H1 (cell line): ENCODE measurements around the gene MSL1. TPM values are rescaled to one million over a fixed set of nuclear protein-coding genes. Genes with fewer than 3 reads are reported as not detected.

ENCODE experiments used
- CTCF ChIA-PET: fragments of 300-600 bp; sonication (Branson Sonifier 250); formaldehyde crosslinking; loops from one replicate; lab custom pipeline; 2021; ENCODE audit not compliant: partially characterized antibody; lab: Charles Lee
- POLR2A ChIA-PET: fragments of 300-600 bp; sonication (Branson Sonifier 250); formaldehyde crosslinking; loops from one replicate; lab custom pipeline; 2021; ENCODE audit warnings: inconsistent platforms; ENCODE audit not compliant: partially characterized antibody; lab: Charles Lee
- DNase-seq, 2 experiments: peaks; one replicate each; pipeline versions ENCODE4 v3.0.0 to v3.0.0-alpha.2; 2010 to 2022; ENCODE audit warnings: low spot score in 2 of 2, low read depth in 1 of 2, mixed read lengths in 1 of 2
- FAIRE-seq: peaks from 2 replicates; lab custom pipeline; 2011; peaks lifted over from hg19 to GRCh38; lab: Jason Lieb, UNC
- H2AFZ ChIP-seq: 2 replicates; pipeline ENCODE4 v1.8.1; 2012; ENCODE audit warnings: low read length, inconsistent platforms
- H2AK5ac ChIP-seq: 2 replicates; pipeline ENCODE4 v1.6.1; 2013; ENCODE audit warnings: low read depth, low read length
- H2BK120ac ChIP-seq: replicated peaks from 2 replicates; pipeline ENCODE3; 2013; ENCODE audit warnings: low read depth, low read length, inconsistent platforms
- H2BK12ac ChIP-seq: 2 replicates; pipeline ENCODE4 v1.6.1; 2013; ENCODE audit warnings: low read depth, low read length
- H2BK15ac ChIP-seq: 2 replicates; pipeline ENCODE4 v1.6.1; 2013; ENCODE audit warnings: low read length
- H2BK20ac ChIP-seq: 2 replicates; pipeline ENCODE4 v1.6.1; 2013; ENCODE audit warnings: low read length
- H2BK5ac ChIP-seq: 2 replicates; pipeline ENCODE4 v1.6.1; 2013; ENCODE audit warnings: low read depth, low read length
- H3K14ac ChIP-seq: 2 replicates; pipeline ENCODE4 v1.6.1; 2013; ENCODE audit warnings: inconsistent platforms; ENCODE audit not compliant: insufficient read length
- H3K18ac ChIP-seq: 2 replicates; pipeline ENCODE4 v1.6.1; 2013; ENCODE audit warnings: low read length; ENCODE audit errors: extremely low read depth
- H3K23ac ChIP-seq: 2 replicates; pipeline ENCODE4 v1.6.1; 2013; ENCODE audit warnings: inconsistent platforms; ENCODE audit not compliant: insufficient read length
- H3K23me2 ChIP-seq: 2 replicates; pipeline ENCODE4 v1.6.1; 2013; ENCODE audit warnings: low read depth, low read length
- H3K27ac ChIP-seq: 2 replicates; pipeline ENCODE4 v1.6.1; 2011; ENCODE audit warnings: low read depth, low read length, inconsistent platforms
- H3K27me3 ChIP-seq, 4 experiments: replicated peaks in 1 of 4; 1 replicate in 1 of 4; 2 replicates in 3 of 4; pipeline versions ENCODE4 v1.6.1 to v1.8.1; 2011 to 2013; ENCODE audit warnings: low read length in 3 of 4, mild to moderate bottlenecking in 3 of 4, inconsistent platforms in 2 of 4, mixed read lengths in 2 of 4, moderate library complexity in 1 of 4; ENCODE audit not compliant: control insufficient read depth in 3 of 4, insufficient read depth in 3 of 4; ENCODE audit errors: extremely low read depth in 1 of 4
- H3K36me3 ChIP-seq, 4 experiments: 2 replicates each; pipeline versions ENCODE4 v1.6.1 to v1.8.1; 2011 to 2013; ENCODE audit warnings: mild to moderate bottlenecking in 4 of 4, low read length in 3 of 4, moderate library complexity in 2 of 4, control low read depth in 1 of 4, inconsistent platforms in 1 of 4; ENCODE audit not compliant: insufficient read depth in 4 of 4, control insufficient read depth in 2 of 4
- H3K4ac ChIP-seq: replicated peaks from 2 replicates; pipeline ENCODE3; 2013; ENCODE audit warnings: low read length, low read depth, mixed read lengths, inconsistent platforms; ENCODE audit not compliant: insufficient read length
- H3K4me1 ChIP-seq, 4 experiments: replicated peaks in 1 of 4; 1 replicate in 1 of 4; 2 replicates in 3 of 4; pipeline versions ENCODE4 v1.6.1 to v1.8.1; 2011 to 2013; ENCODE audit warnings: low read length in 3 of 4, inconsistent platforms in 2 of 4, mixed read lengths in 1 of 4; ENCODE audit not compliant: insufficient read depth in 4 of 4, control insufficient read depth in 3 of 4
- H3K4me2 ChIP-seq, 2 experiments: 2 replicates each; pipeline versions ENCODE4 v1.6.1 to v1.8.1; 2011 to 2013; ENCODE audit warnings: low read depth in 2 of 2, low read length in 2 of 2, control low read depth in 1 of 2, inconsistent platforms in 1 of 2, mild to moderate bottlenecking in 1 of 2; ENCODE audit not compliant: insufficient read depth in 1 of 2
- H3K4me3 ChIP-seq, 4 experiments: fragments of 200-600, 300-600 bp in 1 of 4; sonication (generic), shearing (Covaris generic), sonication (Bioruptor Twin) in 1 of 4; 2 replicates each; pipeline versions ENCODE4 v1.5.1 to v1.8.1; 2011 to 2016; ENCODE audit warnings: low read length in 4 of 4, low read depth in 3 of 4, control low read depth in 2 of 4, inconsistent platforms in 2 of 4, mild to moderate bottlenecking in 2 of 4, mixed read lengths in 1 of 4, moderate library complexity in 1 of 4; ENCODE audit not compliant: insufficient read depth in 2 of 4; ENCODE audit errors: extremely low read depth in 1 of 4
- H3K56ac ChIP-seq: replicated peaks from 2 replicates; pipeline ENCODE3; 2013; ENCODE audit warnings: low read depth, mild to moderate bottlenecking, mixed read lengths, low read length, inconsistent platforms; ENCODE audit not compliant: insufficient read length
- H3K79me1 ChIP-seq: 2 replicates; pipeline ENCODE4 v1.6.1; 2013; ENCODE audit warnings: low read depth, low read length, control low read depth
- H3K79me2 ChIP-seq, 2 experiments: 2 replicates each; pipeline versions ENCODE4 v1.6.1 to v1.8.1; 2012 to 2013; ENCODE audit warnings: low read length in 2 of 2, mild to moderate bottlenecking in 2 of 2, inconsistent platforms in 1 of 2; ENCODE audit not compliant: insufficient read depth in 2 of 2, control insufficient read depth in 1 of 2
- H3K9ac ChIP-seq, 4 experiments: replicated peaks in 1 of 4; 1 replicate in 1 of 4; 2 replicates in 3 of 4; pipeline versions ENCODE4 v1.6.1 to v1.8.1; 2011 to 2013; ENCODE audit warnings: low read depth in 3 of 4, low read length in 3 of 4, control low read depth in 2 of 4, mild to moderate bottlenecking in 2 of 4, moderate library complexity in 2 of 4, inconsistent platforms in 1 of 4; ENCODE audit errors: extremely low read depth in 1 of 4
- H3K9me3 ChIP-seq, 2 experiments: 2 replicates each; pipeline versions ENCODE4 v1.6.1 to v1.8.1; 2012 to 2013; ENCODE audit warnings: mild to moderate bottlenecking in 2 of 2, moderate library complexity in 2 of 2, control low read depth in 1 of 2, inconsistent platforms in 1 of 2, low read depth in 1 of 2, low read length in 1 of 2, mixed read lengths in 1 of 2; ENCODE audit not compliant: insufficient read depth in 2 of 2
- H4K20me1 ChIP-seq, 2 experiments: replicated peaks in 1 of 2; 2 replicates each; pipeline versions ENCODE3 to v1.8.1; 2011 to 2013; ENCODE audit warnings: inconsistent platforms in 2 of 2, low read length in 2 of 2, mild to moderate bottlenecking in 1 of 2; ENCODE audit not compliant: insufficient read depth in 2 of 2, control insufficient read depth in 1 of 2
- H4K5ac ChIP-seq: 2 replicates; pipeline ENCODE4 v1.6.1; 2013; ENCODE audit warnings: low read length, low read depth, mixed read lengths, inconsistent platforms; ENCODE audit not compliant: insufficient read length
- H4K8ac ChIP-seq: 2 replicates; pipeline ENCODE4 v1.8.0; 2013; ENCODE audit warnings: mild to moderate bottlenecking, moderate library complexity, low read length, inconsistent platforms; ENCODE audit not compliant: insufficient read depth; ENCODE audit errors: extremely low read depth
- H4K91ac ChIP-seq: replicated peaks from 2 replicates; pipeline ENCODE3; 2013; ENCODE audit warnings: low read length, mixed read lengths, inconsistent platforms; ENCODE audit not compliant: insufficient read length
- BCL11A ChIP-seq, 2 experiments: IDR thresholded peaks; one replicate each; pipeline ENCODE4 v1.6.1; 2011; ENCODE audit warnings: low read depth in 2 of 2, low read length in 2 of 2, mild to moderate bottlenecking in 2 of 2
- CTCF ChIP-seq, 3 experiments: IDR thresholded peaks; 1 replicate in 2 of 3; 2 replicates in 1 of 3; pipeline versions ENCODE4 v1.5.1 to v1.6.1; 2011; ENCODE audit warnings: low read length in 3 of 3, mild to moderate bottlenecking in 3 of 3, inconsistent platforms in 2 of 3, low read depth in 1 of 3, moderate library complexity in 1 of 3; ENCODE audit not compliant: insufficient read depth in 1 of 3; ENCODE audit errors: control extremely low read depth in 1 of 3
- FOSL1 ChIP-seq: IDR thresholded peaks from 2 replicates; pipeline ENCODE4 v1.6.1; 2011; ENCODE audit warnings: mild to moderate bottlenecking, low read depth, low read length, moderate library complexity; ENCODE audit not compliant: insufficient read depth
- KDM1A ChIP-seq: fragments of 200-600, 300-600 bp; sonication (generic); IDR thresholded peaks from 2 replicates; pipeline ENCODE4 v1.7.1; 2016; ENCODE audit warnings: mild to moderate bottlenecking, low read length, borderline replicate concordance
- RAD21 ChIP-seq, 2 experiments: IDR thresholded peaks in 1 of 2; conservative IDR thresholded peaks in 1 of 2; 2 replicates each; pipeline ENCODE4 v1.6.1; 2011; ENCODE audit warnings: low read depth in 2 of 2, low read length in 2 of 2, improper control_type of control experiment in 1 of 2, inconsistent platforms in 1 of 2, mild to moderate bottlenecking in 1 of 2, moderate library complexity in 1 of 2
- TAF1 ChIP-seq: IDR thresholded peaks from 2 replicates; pipeline ENCODE4 v1.6.1; 2011; ENCODE audit warnings: mild to moderate bottlenecking, low read depth, low read length
- WGBS, 2 experiments: shearing (Covaris generic) in 1 of 2; methylation state at CpG; one replicate each; pipeline versions ENCODE4 v1.1.6 to v1.1.7; 2013 to 2015; ENCODE audit warnings: low lambda C conversion rate in 2 of 2, mixed read lengths in 2 of 2, inconsistent platforms in 1 of 2, low coverage in 1 of 2, missing lambda C conversion rate in 1 of 2; ENCODE audit not compliant: insufficient replicate concordance in 2 of 2, insufficient coverage in 1 of 2, insufficient read length in 1 of 2; ENCODE audit errors: extremely low coverage in 1 of 2, missing lambda C conversion rate in 1 of 2; 5-methylcytosine and 5-hydroxymethylcytosine counted together
- polyA plus RNA-seq, 7 experiments: library from polyadenylated mRNA; depleted of rRNA in 3 of 7; stranded (reverse) in 5 of 7; unstranded in 2 of 7; fragments of >200 nt in 5 of 7; fragments of 200-250 nt in 2 of 7; gene quantifications; 1 replicate in 5 of 7; 2 replicates in 1 of 7; 4 replicates in 1 of 7; pipeline versions ENCODE4 v1.2.1 to v1.2.3, GENCODE V29; 2011 to 2013; ENCODE audit warnings: missing spikeins in 2 of 7, mixed read lengths in 2 of 7
- total RNA-seq: library from RNA; stranded (reverse); fragmentation: NEBNext Ultra II Directional; extraction: Animal tissue kit (Norgen Biotek cat#: 25700); gene quantifications from 2 replicates; pipeline ENCODE4 v1.2.1, GENCODE V29; 2021
- TF ChIP-seq, protein P1 (sequence below): IDR thresholded peaks from 2 replicates; pipeline ENCODE4 v1.6.1; 2012; ENCODE audit warnings: inconsistent platforms

The MSL1 gene
- total and polyA plus RNA-seq, 2 of the 8 experiments (the other 6 are each of a cell fraction or from before 2014, with no cell fraction given) = 24.1 to 66.5 TPM

GRCh38 chr17:40108970-40109824, 12.6 kb upstream of the MSL1 start:
- Histone ChIP-seq H3K56ac (no peak overlapping the region), H2BK5ac (no peak overlapping the region), H3K4me2 (peak overlapping the region in 1 of 2 experiments; percentile 58; a peak in 1 of 4 replicates), H3K27me3 (peaks cover 0 to 26% (median 19%) of the 10 kb centered on the region in 4 experiments; a peak in 6 of 7 replicates), H3K36me3 (no peaks in the 10 kb centered on the region), H3K23me2 (no peaks in the 10 kb centered on the region), H3K18ac (peak overlapping the region; percentile 62; the same call in 1 of the 2 replicates), H2BK120ac (no peak overlapping the region), H2BK20ac (0 out of 2 replicates have a peak overlapping the region, but pooled peaks have one; percentile 43), H3K14ac (no peak overlapping the region), H2BK12ac (peak overlapping the region; percentile 22; the same call in 1 of the 2 replicates), H3K4me3 (no peak overlapping the region), H3K27ac (no peak overlapping the region), H3K9ac (no peak overlapping the region), H4K20me1 (no peaks in the 10 kb centered on the region), H4K91ac (no peak overlapping the region), H3K4ac (no peak overlapping the region), H3K79me1 (no peaks in the 10 kb centered on the region), H3K9me3 (no peaks in the 10 kb centered on the region), H2AK5ac (no peak overlapping the region), H2AFZ (no peak overlapping the region), H3K79me2 (no peaks in the 10 kb centered on the region), H4K5ac (no peak overlapping the region), H4K8ac (no peak overlapping the region), H2BK15ac (no peak overlapping the region), H3K23ac (no peak overlapping the region), H3K4me1 (peaks cover 40 to 54% (median 45%) of the 10 kb centered on the region in 4 experiments)
- WGBS, 2 experiments = 90% methylated on average over 8 of the region's 9 CpGs; no CpG with 5 or more reads in 1 of the 2 experiments
- POLR2A ChIA-PET = interaction anchor here (0.7 to 16.7 kb wide), 9 partner anchors 12 to 54 kb away, joined by 3 to 399 read pairs (median 3); partner anchors contain the start of genes CASC3, MSL1 and NR1D1
- CTCF ChIA-PET = interaction anchor here (0.5 to 8.9 kb wide), 15 partner anchors 8 to 1672 kb away, joined by 3 to 135 read pairs (median 33); partner anchors contain the start of genes MSL1, NR1D1 and THRA
- DNase-seq (no peak), FAIRE-seq (no peak)
- no peak for TF ChIP-seq TAF1
- TF ChIP-seq, protein P1, sequence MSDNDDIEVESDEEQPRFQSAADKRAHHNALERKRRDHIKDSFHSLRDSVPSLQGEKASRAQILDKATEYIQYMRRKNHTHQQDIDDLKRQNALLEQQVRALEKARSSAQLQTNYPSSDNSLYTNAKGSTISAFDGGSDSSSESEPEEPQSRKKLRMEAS = no peak
- TF ChIP-seq CTCF (IDR thresholded peaks at IDR 0.05; ENCODE audit: control extremely low read depth in 1 of 3, insufficient read depth in 1 of 3, low read depth in 1 of 3, low read length in 3 of 3) = peak in 1 of 3 experiments; percentile 25; a peak in 1 of 4 replicates
- no peak for TF ChIP-seq FOSL1
- peak in 1 of 2 experiments; percentile 18; a peak in 1 of 4 replicates for TF ChIP-seq RAD21 (IDR thresholded peaks at IDR 0.05 in 1 of 2, conservative IDR thresholded peaks at IDR 0.05 in 1 of 2; ENCODE audit: low read depth in 2 of 2, low read length in 2 of 2)
- no peak for TF ChIP-seq BCL11A (IDR thresholded peaks at IDR 0.05; ENCODE audit: low read depth in 2 of 2, low read length in 2 of 2)
- TF ChIP-seq KDM1A = no peak
